HG03139 (cell line): ENCODE results near the gene LSR.
A peak's percentile ranks its signal among the peaks of the same experiment; 100 is the strongest.

Source experiments
- ATAC-seq: cut with Tn5 transposase; IDR thresholded peaks from one replicate; pipeline ENCODE4 v1.9.1; 2021; ENCODE audit not compliant: unreplicated experiment

Gene LSR

GRCh38 chr19:35248310-35249145, at the start of gene LSR:
Gene LSR (plus strand): TSS chr19:35249002. CDS start chr19:35249023, 21 bp downstream.
- ATAC-seq = peak; percentile 56

DNA sequence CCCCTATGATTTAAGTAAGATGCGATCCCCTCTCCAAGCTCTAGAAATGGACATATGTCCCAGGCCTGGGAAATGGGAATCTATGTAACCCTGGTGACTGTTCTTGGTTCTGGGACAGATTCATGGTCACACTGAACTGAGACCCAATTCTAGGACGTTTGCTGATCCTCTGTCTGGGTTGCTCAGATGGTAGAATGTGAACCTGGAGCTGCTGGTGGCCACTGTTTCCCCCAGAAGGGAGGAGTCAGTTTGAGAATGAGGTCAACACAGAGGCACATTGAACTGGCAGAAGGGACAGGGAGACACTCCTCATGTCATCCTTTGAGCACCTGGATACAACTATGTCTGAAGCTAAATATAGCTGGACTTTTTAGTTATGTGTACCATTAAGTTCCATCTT, 49.3 kb upstream of the LSR start:
- ATAC-seq = no peak

DNA sequence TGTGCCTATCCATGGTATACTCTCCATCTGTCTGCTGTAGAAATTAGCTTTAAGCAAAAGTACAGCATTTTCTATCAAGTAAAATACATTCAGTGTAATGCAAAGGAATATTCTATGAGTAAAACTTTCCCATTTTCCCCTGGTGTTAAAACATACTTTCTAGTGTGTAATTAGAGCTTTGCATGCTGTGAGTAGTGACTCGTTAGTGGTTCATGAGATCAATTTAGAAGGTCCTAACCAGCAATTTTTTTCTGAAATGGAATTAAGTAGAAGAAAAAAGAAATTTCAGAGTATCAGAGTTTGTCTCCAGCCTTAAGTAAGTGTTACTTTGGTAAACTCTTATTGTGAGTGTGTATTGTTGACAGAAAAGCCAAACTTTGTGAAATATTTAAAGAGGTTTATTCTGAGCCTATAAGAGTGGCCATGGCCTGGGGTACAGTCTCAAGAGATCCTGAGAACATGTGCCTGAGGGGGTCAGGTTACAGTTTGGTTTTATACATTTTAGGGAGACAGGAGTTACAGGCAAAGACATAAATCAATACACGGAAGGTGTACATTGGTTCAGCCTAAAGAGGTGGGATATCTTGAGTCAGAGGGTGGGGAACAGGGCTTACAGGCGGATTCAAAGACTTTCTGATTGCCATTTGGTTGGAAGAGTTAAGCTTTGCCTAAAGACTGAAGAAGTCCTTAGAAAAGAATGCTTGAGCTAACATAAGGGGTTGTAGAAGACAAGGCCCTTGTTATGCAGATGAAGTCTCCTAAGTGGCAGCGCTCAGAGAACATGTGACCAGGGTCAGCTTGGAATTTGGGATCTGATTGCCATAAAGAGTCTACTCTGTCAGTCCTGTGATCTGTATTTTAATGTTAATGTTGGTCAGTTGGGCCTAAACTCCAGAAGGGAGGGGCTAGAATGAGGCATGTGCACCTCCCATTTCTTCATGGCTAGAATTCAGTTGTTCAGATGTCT, 45.8 kb upstream of the LSR start:
- no peak for ATAC-seq

GRCh38 chr19:35204799-35205732, 43.7 kb upstream of the LSR start:
- ATAC-seq = peak; percentile 64

DNA sequence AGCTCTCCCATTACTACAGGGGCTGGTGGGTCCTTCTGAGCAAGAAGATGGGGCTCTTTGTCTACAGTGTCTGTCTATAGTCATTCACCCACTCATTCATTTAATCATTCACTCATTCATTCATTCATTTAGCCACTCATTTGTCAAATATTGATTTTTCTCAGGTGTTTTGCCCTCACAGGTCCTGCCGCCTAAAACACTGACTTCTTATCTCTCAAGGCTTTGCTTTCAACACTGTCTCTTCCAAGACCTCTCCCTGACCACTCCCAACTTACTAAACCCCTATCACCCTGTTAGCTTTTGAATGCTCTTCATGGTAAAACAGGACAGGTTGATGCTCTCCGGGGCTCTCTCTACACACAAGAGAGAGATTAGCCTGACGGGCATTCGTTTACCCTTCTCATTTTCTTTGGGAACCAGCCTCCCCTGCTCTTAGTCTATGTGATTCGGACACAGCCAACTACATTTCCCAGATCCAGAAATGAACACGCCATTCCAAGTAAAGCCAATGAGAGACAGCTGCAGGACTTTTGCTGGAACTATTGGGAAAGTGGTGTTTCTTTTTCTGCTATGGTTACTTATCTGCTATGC, 43.0 kb upstream of the LSR start:
- ATAC-seq = no peak

- ATAC-seq = no peak
These were observed 42.4 kb upstream of the LSR start for GRCh38 chr19:35206379-35206778.

- no peak for ATAC-seq
These were observed 41.9 kb upstream of the LSR start for GRCh38 chr19:35206855-35207254.

GRCh38 chr19:35207391-35207871, 41.4 kb upstream of the LSR start:
- no peak for ATAC-seq

DNA sequence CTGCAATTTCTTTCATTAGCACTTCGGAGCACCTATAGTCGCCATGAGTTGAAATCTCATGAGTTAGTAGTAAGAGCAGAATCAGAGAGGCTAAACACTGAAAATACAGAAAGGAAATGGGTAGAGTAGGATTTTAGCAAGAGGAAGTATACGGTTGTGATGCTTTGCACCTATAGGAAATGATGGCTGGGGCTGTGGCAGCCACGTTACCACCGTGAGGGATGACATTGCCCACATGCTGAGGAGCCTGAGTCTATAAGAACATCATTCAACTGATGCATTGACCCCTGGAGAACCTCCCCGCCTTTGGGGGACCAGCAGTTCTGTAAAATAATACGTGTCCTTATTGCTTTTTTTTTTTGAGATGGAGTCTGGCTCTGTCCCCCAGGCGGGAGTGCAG, 40.7 kb upstream of the LSR start:
- no peak for ATAC-seq

GRCh38 chr19:35209646-35210045, 39.2 kb upstream of the LSR start:
- ATAC-seq = no peak

GRCh38 chr19:35211545-35212230, 37.1 kb upstream of the LSR start:
- no peak for ATAC-seq

DNA sequence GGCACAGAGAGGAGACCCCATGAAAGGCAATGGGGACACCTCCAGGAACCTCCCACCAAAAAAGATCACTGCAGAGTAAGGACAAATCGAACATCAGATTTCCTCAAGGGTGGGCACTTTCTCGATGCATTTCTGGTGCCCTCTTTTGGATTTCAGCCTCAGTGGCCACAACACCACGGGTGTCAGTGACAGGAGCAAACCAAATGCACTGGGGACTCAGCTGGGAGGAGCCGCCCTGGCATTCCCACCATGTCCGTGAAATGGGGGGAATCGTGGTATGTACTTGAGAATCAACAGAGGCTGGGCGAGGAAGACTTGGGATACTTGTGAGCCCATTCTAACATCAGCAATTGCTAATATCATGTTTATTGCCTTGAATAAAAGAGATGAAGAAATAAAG, 36.6 kb upstream of the LSR start:
- ATAC-seq = no peak

DNA sequence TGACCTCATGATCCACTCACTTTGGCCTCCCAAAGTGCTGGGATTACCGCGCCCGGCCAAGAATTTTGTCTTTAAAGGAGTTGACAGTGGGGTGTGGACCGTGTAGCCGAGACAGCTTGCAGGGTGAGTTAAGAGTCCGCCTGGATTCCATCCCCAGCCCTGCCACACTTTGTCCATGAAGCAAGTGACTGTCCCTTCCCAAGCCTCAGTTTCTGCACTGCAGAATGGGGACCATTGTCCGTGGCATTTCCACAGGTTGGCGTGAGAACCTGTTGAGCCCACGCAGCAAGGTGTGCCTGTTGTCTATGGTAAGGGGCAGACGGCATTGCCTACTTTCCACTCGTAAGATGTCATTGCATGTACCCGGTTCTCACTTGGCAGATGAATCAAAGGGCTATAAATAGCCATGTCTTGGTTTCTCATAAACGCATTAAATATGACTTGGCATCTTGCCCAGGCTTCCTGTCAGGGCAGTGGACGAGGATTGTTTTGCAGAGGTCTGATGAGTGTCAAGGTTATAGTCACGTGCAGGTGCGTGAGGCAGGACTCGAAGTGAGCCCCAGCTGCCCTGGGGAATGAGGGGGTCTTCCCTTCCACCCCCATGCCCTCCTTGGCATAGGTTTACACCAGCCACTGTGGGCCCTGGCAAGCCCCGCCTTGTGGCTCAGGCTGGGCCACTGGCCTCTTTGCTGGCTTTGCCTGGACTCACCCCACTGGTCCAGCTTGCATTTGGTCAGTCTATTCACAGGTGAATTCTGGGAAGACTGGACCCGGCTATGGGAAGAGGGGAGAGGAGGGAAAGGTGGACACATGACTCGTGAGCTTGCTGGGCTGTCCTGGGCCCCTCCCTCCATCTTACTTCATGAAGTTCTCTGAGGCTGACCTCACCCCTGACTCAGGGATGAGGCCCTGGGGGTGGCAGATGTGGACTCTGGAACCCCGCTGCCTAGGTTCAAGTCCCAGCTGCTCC, 34.9 kb upstream of the LSR start:
- peak; percentile 50 for ATAC-seq

GRCh38 chr19:35214766-35215422, 33.9 kb upstream of the LSR start:
- no peak for ATAC-seq

GRCh38 chr19:35216016-35216832, 32.6 kb upstream of the LSR start:
- ATAC-seq = no peak

- ATAC-seq = no peak
These were observed 31.8 kb upstream of the LSR start for GRCh38 chr19:35216833-35217648.
